ENCODE data around the gene ZFHX3. TPM values are rescaled to one million over a fixed set of nuclear protein-coding genes. Genes with fewer than 3 reads are reported as not detected.

The ZFHX3 gene
- total RNA-seq, 2 donors from 2014 or later, result 57.7 to 70.1 TPM

GRCh38 chr16:72810480-72810879 is 237.4 kb downstream of the ZFHX3 start:
- Histone ChIP-seq H3K4me1 (ENCODE audit: control insufficient read depth in 1 of 2, low read depth in 2 of 2) (peaks cover 3 to 20% of the 10 kb centered on the region in 2 donors), H3K9me3 (no peaks in the 10 kb centered on the region), H3K27ac (no peak overlapping the region), H3K4me3 (no peak overlapping the region), H3K36me3 (peaks cover 6% of the 10 kb centered on the region), H3K27me3 (replicated peaks; ENCODE audit: insufficient read depth) (no peaks in the 10 kb centered on the region)
- TF ChIP-seq, protein P1, sequence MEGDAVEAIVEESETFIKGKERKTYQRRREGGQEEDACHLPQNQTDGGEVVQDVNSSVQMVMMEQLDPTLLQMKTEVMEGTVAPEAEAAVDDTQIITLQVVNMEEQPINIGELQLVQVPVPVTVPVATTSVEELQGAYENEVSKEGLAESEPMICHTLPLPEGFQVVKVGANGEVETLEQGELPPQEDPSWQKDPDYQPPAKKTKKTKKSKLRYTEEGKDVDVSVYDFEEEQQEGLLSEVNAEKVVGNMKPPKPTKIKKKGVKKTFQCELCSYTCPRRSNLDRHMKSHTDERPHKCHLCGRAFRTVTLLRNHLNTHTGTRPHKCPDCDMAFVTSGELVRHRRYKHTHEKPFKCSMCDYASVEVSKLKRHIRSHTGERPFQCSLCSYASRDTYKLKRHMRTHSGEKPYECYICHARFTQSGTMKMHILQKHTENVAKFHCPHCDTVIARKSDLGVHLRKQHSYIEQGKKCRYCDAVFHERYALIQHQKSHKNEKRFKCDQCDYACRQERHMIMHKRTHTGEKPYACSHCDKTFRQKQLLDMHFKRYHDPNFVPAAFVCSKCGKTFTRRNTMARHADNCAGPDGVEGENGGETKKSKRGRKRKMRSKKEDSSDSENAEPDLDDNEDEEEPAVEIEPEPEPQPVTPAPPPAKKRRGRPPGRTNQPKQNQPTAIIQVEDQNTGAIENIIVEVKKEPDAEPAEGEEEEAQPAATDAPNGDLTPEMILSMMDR (IDR thresholded peaks at IDR 0.05), result no peak
- no peak for DNase-seq (ENCODE audit: low spot score)
- ATAC-seq (ENCODE audit: insufficient number of reproducible peaks, low FRiP score, low read depth), result no peak

GRCh38 chr16:72809446-72809845 is 238.5 kb downstream of the ZFHX3 start:
- Histone ChIP-seq H3K27ac (no peak overlapping the region), H3K36me3 (peaks cover 6% of the 10 kb centered on the region), H3K4me1 (ENCODE audit: control insufficient read depth in 1 of 2, low read depth in 2 of 2) (peaks cover 3 to 20% of the 10 kb centered on the region in 2 donors), H3K9me3 (no peaks in the 10 kb centered on the region), H3K27me3 (replicated peaks; ENCODE audit: insufficient read depth) (no peaks in the 10 kb centered on the region), H3K4me3 (no peak overlapping the region)
- TF ChIP-seq, protein P1 (IDR thresholded peaks at IDR 0.05), result no peak
- no peak for DNase-seq (ENCODE audit: low spot score)
- ATAC-seq (ENCODE audit: insufficient number of reproducible peaks, low FRiP score, low read depth), result no peak

DNA sequence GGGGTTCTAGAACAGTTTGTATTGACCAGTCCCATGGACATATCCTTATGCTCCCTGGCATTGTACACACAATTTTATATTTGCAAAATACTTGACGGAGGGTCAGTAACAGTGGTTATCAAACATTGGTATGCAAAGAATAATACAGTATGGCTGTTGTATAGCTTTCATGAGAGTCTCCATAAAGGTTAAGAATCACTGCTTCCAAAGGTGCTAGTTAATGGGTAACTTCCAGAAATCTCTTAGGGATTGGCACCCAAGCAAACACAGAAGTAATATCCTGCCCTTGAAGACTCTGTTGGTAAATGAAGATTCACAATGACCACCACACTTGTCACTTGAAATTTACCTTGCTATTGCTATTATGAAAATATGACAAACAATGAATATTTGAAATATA is 239.2 kb downstream of the ZFHX3 start:
- DNase-seq (ENCODE audit: low spot score), result no peak
- Histone ChIP-seq H3K36me3 (peaks cover 6% of the 10 kb centered on the region), H3K4me1 (ENCODE audit: control insufficient read depth in 1 of 2, low read depth in 2 of 2) (peaks cover 3 to 20% of the 10 kb centered on the region in 2 donors), H3K27me3 (replicated peaks; ENCODE audit: insufficient read depth) (no peaks in the 10 kb centered on the region), H3K4me3 (no peak overlapping the region), H3K9me3 (no peaks in the 10 kb centered on the region), H3K27ac (no peak overlapping the region)
- no peak for ATAC-seq (ENCODE audit: insufficient number of reproducible peaks, low FRiP score, low read depth)
- TF ChIP-seq, protein P1 (IDR thresholded peaks at IDR 0.05), result no peak

DNA sequence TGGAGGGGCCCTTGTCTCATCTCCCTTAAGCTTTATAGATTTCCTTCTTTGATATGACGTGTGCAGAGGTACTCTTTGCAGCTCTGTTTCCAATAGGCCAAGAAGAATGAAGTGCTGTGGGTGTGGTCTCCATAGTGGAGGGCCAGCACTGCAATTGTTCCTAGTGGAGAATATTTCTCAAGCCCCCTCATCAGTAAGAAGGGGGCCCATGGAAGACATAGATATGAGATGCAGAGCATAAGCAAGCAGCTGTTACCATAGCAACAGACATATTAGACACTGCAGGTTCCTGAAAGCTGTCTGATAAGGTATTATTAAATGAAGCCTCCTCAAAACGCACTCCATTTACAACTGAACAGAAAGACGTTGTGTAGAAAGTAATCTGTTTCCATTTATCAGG is 240.7 kb downstream of the ZFHX3 start:
- H3K27me3 ChIP-seq (replicated peaks; ENCODE audit: insufficient read depth), result no peaks in the 10 kb centered on the region
- H3K9me3 ChIP-seq, result no peaks in the 10 kb centered on the region
- peaks cover 3 to 6% of the 10 kb centered on the region in 2 donors for H3K4me1 ChIP-seq (ENCODE audit: control insufficient read depth in 1 of 2, low read depth in 2 of 2)
- no peak overlapping the region for H3K27ac ChIP-seq
- no peak overlapping the region for H3K4me3 ChIP-seq
- TF ChIP-seq, protein P1 (IDR thresholded peaks at IDR 0.05), result no peak
- H3K36me3 ChIP-seq, result peaks cover 6% of the 10 kb centered on the region
- DNase-seq (ENCODE audit: low spot score) (no peak), ATAC-seq (ENCODE audit: insufficient number of reproducible peaks, low FRiP score, low read depth) (no peak)

DNA sequence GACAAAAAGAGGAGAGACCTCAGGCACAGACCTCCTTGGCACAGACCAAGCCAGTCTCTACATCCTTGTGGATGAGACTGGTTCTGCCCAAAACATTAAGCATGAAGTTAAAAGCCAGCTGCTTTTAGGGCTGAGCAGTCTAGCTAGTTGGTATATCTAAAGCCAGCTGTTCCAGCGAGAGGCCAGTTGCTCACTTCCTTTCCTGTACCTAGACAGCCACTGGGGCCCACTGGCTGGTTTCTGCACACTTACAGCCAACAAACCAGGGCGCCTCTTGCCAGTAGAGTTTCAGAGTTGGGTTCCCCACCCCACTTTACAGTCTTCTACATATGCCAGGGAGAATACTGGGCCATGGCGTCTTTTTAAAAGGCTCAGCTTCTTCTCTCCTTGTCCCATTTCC is 242.4 kb downstream of the ZFHX3 start:
- DNase-seq (ENCODE audit: low spot score), result no peak
- Histone ChIP-seq H3K4me3 (no peak overlapping the region), H3K36me3 (peaks cover 6% of the 10 kb centered on the region), H3K27me3 (replicated peaks; ENCODE audit: insufficient read depth) (no peaks in the 10 kb centered on the region), H3K9me3 (no peaks in the 10 kb centered on the region), H3K27ac (no peak overlapping the region), H3K4me1 (ENCODE audit: control insufficient read depth in 1 of 2, low read depth in 2 of 2) (peaks cover 0 to 6% of the 10 kb centered on the region in 2 donors)
- TF ChIP-seq, protein P1 (IDR thresholded peaks at IDR 0.05), result no peak
- no peak for ATAC-seq (ENCODE audit: insufficient number of reproducible peaks, low FRiP score, low read depth)
